Measurements from ENCODE around the gene ZNF33B. TPM values are rescaled to one million over a fixed set of nuclear protein-coding genes. Genes with fewer than 3 reads are reported as not detected.

The ZNF33B gene
- total RNA-seq, 1 experiment from 2014 or later = 22.7 TPM

GRCh38 chr10:42646214-42646613, 7.8 kb upstream of the ZNF33B start (continued):
- TF ChIP-seq ATF6 (CRISPR knock-in tag; IDR thresholded peaks at IDR 0.05) = no peak
- no peak for TF ChIP-seq NFE2L1 (CRISPR knock-in tag; IDR thresholded peaks at IDR 0.05)
- TF ChIP-seq SMAD4 (CRISPR knock-in tag; IDR thresholded peaks at IDR 0.05) = no peak
- TF ChIP-seq JAZF1 (CRISPR knock-in tag; IDR thresholded peaks at IDR 0.05) = no peak
- TF ChIP-seq SMAD3 (CRISPR knock-in tag; IDR thresholded peaks at IDR 0.05; ENCODE audit: borderline replicate concordance) = no peak
- TF ChIP-seq ESRRA (CRISPR knock-in tag; IDR thresholded peaks at IDR 0.05; ENCODE audit: borderline replicate concordance) = no peak
- TF ChIP-seq FOXK1 (CRISPR knock-in tag; IDR thresholded peaks at IDR 0.05) = no peak
- TF ChIP-seq STAT6 (CRISPR knock-in tag; conservative IDR thresholded peaks at IDR 0.05; ENCODE audit: low read depth) = no peak

DNA sequence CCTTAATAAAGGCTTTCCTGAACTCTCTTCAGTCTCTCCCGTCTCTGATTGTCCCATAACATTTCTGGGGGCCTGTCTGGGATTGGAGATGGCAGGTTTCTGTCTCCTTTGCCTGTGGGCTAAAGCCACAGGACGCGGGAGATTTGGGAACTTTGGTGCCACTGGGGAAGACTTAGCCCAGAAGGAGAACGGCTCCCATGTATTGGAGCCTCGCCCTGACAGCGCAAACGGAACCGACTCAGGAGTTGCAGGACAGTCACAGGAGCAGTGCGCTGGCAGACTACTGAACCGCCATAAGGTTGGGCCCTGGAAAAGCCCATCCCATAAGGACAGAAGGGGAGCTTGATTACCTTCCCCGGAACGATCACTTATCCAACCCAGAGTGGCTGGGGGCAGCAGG, 7.1 kb upstream of the ZNF33B start:
- DNase-seq (ENCODE audit: low spot score) (no peak), ATAC-seq (no peak)
- peaks cover 4% of the 10 kb centered on the region for H3K27me3 Mint-ChIP-seq (ENCODE audit: low read depth)
- peaks cover 23% of the 10 kb centered on the region for H3K4me1 Mint-ChIP-seq
- H3K27ac Mint-ChIP-seq = no peak overlapping the region
- H3K36me3 Mint-ChIP-seq = peaks cover 6% of the 10 kb centered on the region
- no peak overlapping the region for H3K4me3 Mint-ChIP-seq
- TF ChIP-seq GABPB1 (CRISPR knock-in tag; IDR thresholded peaks at IDR 0.05) (no peak), HMGA2 (CRISPR knock-in tag; IDR thresholded peaks at IDR 0.05) (no peak), ZNF138 (CRISPR knock-in tag; conservative IDR thresholded peaks at IDR 0.05) (no peak)
- ChIA-PET CTCF (interaction anchor here (1.6 kb wide), 1 partner anchor 108 kb away, joined by 5 read pairs; no protein-coding TSS in a partner anchor), POLR2A (interaction anchor here (0.6 kb wide), 1 partner anchor 15 kb away, joined by 3 read pairs; no protein-coding TSS in a partner anchor)
- H3K9me3 Mint-ChIP-seq = peaks cover 35% of the 10 kb centered on the region

GRCh38 chr10:42645103-42645502, 6.7 kb upstream of the ZNF33B start:
- TF ChIP-seq TCF7 (CRISPR knock-in tag; IDR thresholded peaks at IDR 0.05; ENCODE audit: low read depth) (no peak), USF2 (CRISPR knock-in tag; IDR thresholded peaks at IDR 0.05) (no peak), NR3C1 (CRISPR knock-in tag; conservative IDR thresholded peaks at IDR 0.05; ENCODE audit: low read depth) (no peak), FOXJ3 (CRISPR knock-in tag; IDR thresholded peaks at IDR 0.05; ENCODE audit: borderline replicate concordance) (no peak), ATF3 (CRISPR knock-in tag; conservative IDR thresholded peaks at IDR 0.05) (no peak), GABPB1 (CRISPR knock-in tag; IDR thresholded peaks at IDR 0.05) (no peak), NFE2L1 (CRISPR knock-in tag; IDR thresholded peaks at IDR 0.05) (no peak), CBFB (CRISPR knock-in tag; IDR thresholded peaks at IDR 0.05; ENCODE audit: low read depth) (no peak), TP53 (CRISPR knock-in tag; IDR thresholded peaks at IDR 0.05) (no peak), CREM (CRISPR knock-in tag; IDR thresholded peaks at IDR 0.05) (no peak), JAZF1 (CRISPR knock-in tag; IDR thresholded peaks at IDR 0.05) (no peak), IRF2 (CRISPR knock-in tag; IDR thresholded peaks at IDR 0.05; ENCODE audit: borderline replicate concordance, low read depth) (no peak), NR2C2 (CRISPR knock-in tag; IDR thresholded peaks at IDR 0.05) (no peak), ESRRA (CRISPR knock-in tag; IDR thresholded peaks at IDR 0.05; ENCODE audit: borderline replicate concordance) (no peak), OVOL2 (CRISPR knock-in tag; IDR thresholded peaks at IDR 0.05; ENCODE audit: borderline replicate concordance) (no peak), AR (CRISPR knock-in tag; IDR thresholded peaks at IDR 0.05) (no peak)
- ChIA-PET POLR2A (interaction anchor here (0.6 kb wide), 1 partner anchor 15 kb away, joined by 3 read pairs; no protein-coding TSS in a partner anchor), CTCF (interaction anchor here (0.6 to 1.6 kb wide), 2 partner anchors 108 to 120 kb away, joined by 4 to 5 read pairs; no protein-coding TSS in a partner anchor)

More at GRCh38 chr10:42645103-42645502, 6.7 kb upstream of the ZNF33B start:
- no peak for DNase-seq (ENCODE audit: low spot score)
- no peak for ATAC-seq
- no peaks in the 10 kb centered on the region; the same call in none of the 2 replicates for H3K27me3 Mint-ChIP-seq (ENCODE audit: low read depth)
- peaks cover 24% of the 10 kb centered on the region for H3K4me1 Mint-ChIP-seq
- H3K4me3 Mint-ChIP-seq = no peak overlapping the region
- H3K27ac Mint-ChIP-seq = no peak overlapping the region
- H3K9me3 Mint-ChIP-seq = peaks cover 31% of the 10 kb centered on the region
- H3K36me3 Mint-ChIP-seq = peaks cover 6% of the 10 kb centered on the region
